Measurements from ENCODE around the gene PAX7. TPM values are rescaled to one million over a fixed set of nuclear protein-coding genes. Genes with fewer than 3 reads are reported as not detected.
"Not testable (repeated sequence)": the region's sequence is repeated elsewhere in the genome, so short reads cannot be mapped to it uniquely, and the experiment has no call there.

Gene PAX7
- total and polyA plus RNA-seq, 2 donors (not counting 1 experiment from before 2014, with no cell fraction given), result not detected

GRCh38 chr1:18765725-18766124 lies 135.1 kb downstream of the PAX7 start:
- 89% methylated on average over 6 of the region's 7 CpGs for WGBS (ENCODE audit: insufficient coverage)
- intact Hi-C loops (cut with micrococcal nuclease), result no loop called here
- ATAC-seq (ENCODE audit: low read depth) (no peak), DNase-seq (no peak)
- Histone ChIP-seq H3K27me3 (replicated peaks in 1 of 4; ENCODE audit: control extremely low read depth in 1 of 4, control insufficient read depth in 3 of 4, insufficient read depth in 4 of 4, low read length in 3 of 4) (peaks cover 0 to 2% (median 0%) of the 10 kb centered on the region in 4 experiments), H3K27ac (ENCODE audit: low read length in 2 of 2) (no peak overlapping the region), H3K4me3 (ENCODE audit: control extremely low read depth in 1 of 5, extremely low read depth in 1 of 5, insufficient read depth in 1 of 5, low read depth in 2 of 5, low read length in 4 of 5) (no peak overlapping the region), H3K4me2 (replicated peaks; ENCODE audit: low read depth, low read length, poor library complexity, severe bottlenecking) (no peak overlapping the region), H3K9me3 (ENCODE audit: control extremely low read depth in 1 of 3, control insufficient read depth in 2 of 3, insufficient read depth in 1 of 3, low read length in 2 of 3) (peaks cover 0 to 9% (median 0%) of the 10 kb centered on the region in 3 donors), H3K36me3 (replicated peaks in 1 of 2; ENCODE audit: control extremely low read depth in 1 of 2, control insufficient read depth in 1 of 2, extremely low read depth in 1 of 2, insufficient read depth in 2 of 2, low read length in 1 of 2) (no peaks in the 10 kb centered on the region), H4K20me1 (ENCODE audit: control insufficient read depth, insufficient read depth, low read length, poor library complexity, severe bottlenecking) (no peaks in the 10 kb centered on the region), H3K4me1 (ENCODE audit: control insufficient read depth in 2 of 2, insufficient read depth in 2 of 2, low read length in 2 of 2) (no peaks in the 10 kb centered on the region), H2AFZ (ENCODE audit: insufficient read depth, low read depth, low read length, poor library complexity, severe bottlenecking) (no peak overlapping the region), H3K79me2 (ENCODE audit: control insufficient read depth, insufficient read depth, low read length) (no peaks in the 10 kb centered on the region), H3K9ac (ENCODE audit: low read length) (no peak overlapping the region)
- no peaks in the 10 kb centered on the region for H3K9me3 Mint-ChIP-seq (ENCODE audit: insufficient read depth)
- POLR2A ChIA-PET, result no interaction called here
- H3K27me3 Mint-ChIP-seq, result peaks cover 38% of the 10 kb centered on the region
- no peak overlapping the region for H3K27ac Mint-ChIP-seq
- H3K4me3 Mint-ChIP-seq, result no peak overlapping the region
- no peak for TF ChIP-seq EZH2 (IDR thresholded peaks at IDR 0.05; ENCODE audit: borderline replicate concordance, insufficient read depth, low read depth, low read length, poor library complexity, severe bottlenecking)
- no peak for TF ChIP-seq CTCF (IDR thresholded peaks at IDR 0.05)
- CTCF ChIA-PET, result no interaction called here
- no peaks in the 10 kb centered on the region for H3K4me1 Mint-ChIP-seq

- intact Hi-C loops (cut with micrococcal nuclease), result no loop called here
- Histone ChIP-seq H3K79me2 (ENCODE audit: control insufficient read depth, insufficient read depth, low read length) (no peaks in the 10 kb centered on the region), H3K27me3 (replicated peaks in 1 of 4; ENCODE audit: control extremely low read depth in 1 of 4, control insufficient read depth in 3 of 4, insufficient read depth in 4 of 4, low read length in 3 of 4) (peaks cover 0 to 2% (median 0%) of the 10 kb centered on the region in 4 experiments), H4K20me1 (ENCODE audit: control insufficient read depth, insufficient read depth, low read length, poor library complexity, severe bottlenecking) (no peaks in the 10 kb centered on the region), H3K27ac (ENCODE audit: low read length in 2 of 2) (no peak overlapping the region), H3K36me3 (replicated peaks in 1 of 2; ENCODE audit: control extremely low read depth in 1 of 2, control insufficient read depth in 1 of 2, extremely low read depth in 1 of 2, insufficient read depth in 2 of 2, low read length in 1 of 2) (no peaks in the 10 kb centered on the region), H3K9me3 (ENCODE audit: control extremely low read depth in 1 of 3, control insufficient read depth in 2 of 3, insufficient read depth in 1 of 3, low read length in 2 of 3) (peaks cover 0 to 9% (median 0%) of the 10 kb centered on the region in 3 donors), H3K4me1 (ENCODE audit: control insufficient read depth in 2 of 2, insufficient read depth in 2 of 2, low read length in 2 of 2) (no peaks in the 10 kb centered on the region), H2AFZ (ENCODE audit: insufficient read depth, low read depth, low read length, poor library complexity, severe bottlenecking) (no peak overlapping the region), H3K4me2 (replicated peaks; ENCODE audit: low read depth, low read length, poor library complexity, severe bottlenecking) (no peak overlapping the region), H3K4me3 (ENCODE audit: control extremely low read depth in 1 of 5, extremely low read depth in 1 of 5, insufficient read depth in 1 of 5, low read depth in 2 of 5, low read length in 4 of 5) (no peak overlapping the region), H3K9ac (ENCODE audit: low read length) (no peak overlapping the region)
- DNase-seq, result no peak
- no peak overlapping the region for H3K27ac Mint-ChIP-seq
- ChIA-PET POLR2A (no interaction called here), CTCF (no interaction called here)
- ATAC-seq (ENCODE audit: low read depth), result no peak
- TF ChIP-seq EZH2 (IDR thresholded peaks at IDR 0.05; ENCODE audit: borderline replicate concordance, insufficient read depth, low read depth, low read length, poor library complexity, severe bottlenecking), result no peak
- no peak for TF ChIP-seq CTCF (IDR thresholded peaks at IDR 0.05)
- 100% methylated on average over 2 of the region's 2 CpGs for WGBS (ENCODE audit: insufficient coverage)
- peaks cover 37% of the 10 kb centered on the region for H3K27me3 Mint-ChIP-seq
- H3K9me3 Mint-ChIP-seq (ENCODE audit: insufficient read depth), result no peaks in the 10 kb centered on the region
- no peak overlapping the region for H3K4me3 Mint-ChIP-seq
- no peaks in the 10 kb centered on the region for H3K4me1 Mint-ChIP-seq
Measured at GRCh38 chr1:18766328-18766727, 135.7 kb downstream of the PAX7 start.

- CTCF ChIA-PET; H3K9me3 Mint-ChIP-seq (ENCODE audit: insufficient read depth); H3K4me1 Mint-ChIP-seq; H3K4me3 Mint-ChIP-seq; H3K9me3 ChIP-seq (ENCODE audit: control extremely low read depth in 1 of 3, control insufficient read depth in 2 of 3, insufficient read depth in 1 of 3, low read length in 2 of 3); H3K27ac ChIP-seq (ENCODE audit: low read length in 2 of 2); H3K4me2 ChIP-seq (replicated peaks; ENCODE audit: low read depth, low read length, poor library complexity, severe bottlenecking); H3K27ac Mint-ChIP-seq; H3K9ac ChIP-seq (ENCODE audit: low read length); H2AFZ ChIP-seq (ENCODE audit: insufficient read depth, low read depth, low read length, poor library complexity, severe bottlenecking); H3K4me3 ChIP-seq (ENCODE audit: control extremely low read depth in 1 of 5, extremely low read depth in 1 of 5, insufficient read depth in 1 of 5, low read depth in 2 of 5, low read length in 4 of 5); POLR2A ChIA-PET; H3K79me2 ChIP-seq (ENCODE audit: control insufficient read depth, insufficient read depth, low read length); intact Hi-C loops (cut with micrococcal nuclease); H3K36me3 ChIP-seq (replicated peaks in 1 of 2; ENCODE audit: control extremely low read depth in 1 of 2, control insufficient read depth in 1 of 2, extremely low read depth in 1 of 2, insufficient read depth in 2 of 2, low read length in 1 of 2); H3K27me3 ChIP-seq (replicated peaks in 1 of 4; ENCODE audit: control extremely low read depth in 1 of 4, control insufficient read depth in 3 of 4, insufficient read depth in 4 of 4, low read length in 3 of 4); H4K20me1 ChIP-seq (ENCODE audit: control insufficient read depth, insufficient read depth, low read length, poor library complexity, severe bottlenecking); H3K4me1 ChIP-seq (ENCODE audit: control insufficient read depth in 2 of 2, insufficient read depth in 2 of 2, low read length in 2 of 2); DNase-seq; ATAC-seq (ENCODE audit: low read depth): not testable (repeated sequence)
- H3K27me3 Mint-ChIP-seq, result peaks cover 33% of the 10 kb centered on the region
- WGBS (ENCODE audit: insufficient coverage), result 68% methylated on average over 2 of the region's 5 CpGs
Measured at GRCh38 chr1:18767576-18767975, 136.9 kb downstream of the PAX7 start.

All from B cell (primary cell).